ENCODE measurements around the gene TMC5. TPM values are rescaled to one million over a fixed set of nuclear protein-coding genes. Genes with fewer than 3 reads are reported as not detected.

Gene TMC5
- total and polyA plus RNA-seq, 2 donors from 2014 or later, result 1.0 to 6.6 TPM

- Histone ChIP-seq H3K27ac (ENCODE audit: low read depth in 2 of 2, low read length in 2 of 2) (no peak overlapping the region), H3K9ac (ENCODE audit: low read length in 3 of 3) (no peak overlapping the region), H3K4me1 (ENCODE audit: control insufficient read depth in 2 of 3, insufficient read depth in 2 of 3, low read depth in 1 of 3, low read length in 3 of 3) (no peaks in the 10 kb centered on the region), H3K9me3 (ENCODE audit: control insufficient read depth in 2 of 3, insufficient read depth in 1 of 3, low read length in 3 of 3) (no peaks in the 10 kb centered on the region), H3K36me3 (ENCODE audit: control insufficient read depth in 2 of 3, insufficient read depth in 3 of 3, low read length in 3 of 3) (no peaks in the 10 kb centered on the region), H3K27me3 (ENCODE audit: control insufficient read depth, insufficient read depth, low read length) (peaks cover 5% of the 10 kb centered on the region), H3K4me3 (ENCODE audit: low read length in 3 of 3) (no peak overlapping the region)
- no peak for DNase-seq
- intact Hi-C loops (cut with DNase I), result no loop called here
- TF ChIP-seq, protein P1, sequence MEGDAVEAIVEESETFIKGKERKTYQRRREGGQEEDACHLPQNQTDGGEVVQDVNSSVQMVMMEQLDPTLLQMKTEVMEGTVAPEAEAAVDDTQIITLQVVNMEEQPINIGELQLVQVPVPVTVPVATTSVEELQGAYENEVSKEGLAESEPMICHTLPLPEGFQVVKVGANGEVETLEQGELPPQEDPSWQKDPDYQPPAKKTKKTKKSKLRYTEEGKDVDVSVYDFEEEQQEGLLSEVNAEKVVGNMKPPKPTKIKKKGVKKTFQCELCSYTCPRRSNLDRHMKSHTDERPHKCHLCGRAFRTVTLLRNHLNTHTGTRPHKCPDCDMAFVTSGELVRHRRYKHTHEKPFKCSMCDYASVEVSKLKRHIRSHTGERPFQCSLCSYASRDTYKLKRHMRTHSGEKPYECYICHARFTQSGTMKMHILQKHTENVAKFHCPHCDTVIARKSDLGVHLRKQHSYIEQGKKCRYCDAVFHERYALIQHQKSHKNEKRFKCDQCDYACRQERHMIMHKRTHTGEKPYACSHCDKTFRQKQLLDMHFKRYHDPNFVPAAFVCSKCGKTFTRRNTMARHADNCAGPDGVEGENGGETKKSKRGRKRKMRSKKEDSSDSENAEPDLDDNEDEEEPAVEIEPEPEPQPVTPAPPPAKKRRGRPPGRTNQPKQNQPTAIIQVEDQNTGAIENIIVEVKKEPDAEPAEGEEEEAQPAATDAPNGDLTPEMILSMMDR (IDR thresholded peaks at IDR 0.05; ENCODE audit: borderline replicate concordance, extremely low read depth, insufficient read depth), result no peak
- no peak for FAIRE-seq
Measured at GRCh38 chr16:19415918-19416317, 1.8 kb upstream of the TMC5 start.

DNA sequence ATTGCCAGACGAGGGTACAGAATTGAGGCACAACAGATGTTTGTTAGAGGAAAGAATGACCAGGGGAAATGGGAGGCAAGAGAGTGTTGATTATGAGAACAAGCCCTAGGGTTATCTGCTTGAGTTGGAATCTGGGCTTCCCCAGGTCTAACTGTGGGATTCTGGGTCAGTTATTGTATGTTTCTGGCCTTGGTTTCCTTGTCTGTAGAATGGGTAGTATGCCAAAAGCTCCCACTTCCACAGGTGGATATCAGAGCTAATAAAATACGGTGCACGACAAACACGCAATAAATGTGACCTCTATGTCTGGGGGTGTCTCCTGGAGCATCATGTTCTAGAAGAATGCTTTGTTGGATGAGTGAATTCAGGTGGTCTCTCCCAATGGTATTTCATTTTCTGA is 517 bp downstream of the TMC5 start:
- no peak overlapping the region for H3K4me3 ChIP-seq (ENCODE audit: low read length in 3 of 3)
- TF ChIP-seq, protein P1 (IDR thresholded peaks at IDR 0.05; ENCODE audit: borderline replicate concordance, extremely low read depth, insufficient read depth), result no peak
- DNase-seq (no peak), FAIRE-seq (no peak)
- H3K9me3 ChIP-seq (ENCODE audit: control insufficient read depth in 2 of 3, insufficient read depth in 1 of 3, low read length in 3 of 3), result no peaks in the 10 kb centered on the region
- no peaks in the 10 kb centered on the region for H3K36me3 ChIP-seq (ENCODE audit: control insufficient read depth in 2 of 3, insufficient read depth in 3 of 3, low read length in 3 of 3)
- no peaks in the 10 kb centered on the region for H3K4me1 ChIP-seq (ENCODE audit: control insufficient read depth in 2 of 3, insufficient read depth in 2 of 3, low read depth in 1 of 3, low read length in 3 of 3)
- H3K27ac ChIP-seq (ENCODE audit: low read depth in 2 of 2, low read length in 2 of 2), result no peak overlapping the region
- no peaks in the 10 kb centered on the region for H3K27me3 ChIP-seq (ENCODE audit: control insufficient read depth, insufficient read depth, low read length)
- H3K9ac ChIP-seq (ENCODE audit: low read length in 3 of 3), result no peak overlapping the region
- intact Hi-C loops (cut with DNase I), result no loop called here

- no peaks in the 10 kb centered on the region for H3K36me3 ChIP-seq (ENCODE audit: control insufficient read depth in 2 of 3, insufficient read depth in 3 of 3, low read length in 3 of 3)
- no peak overlapping the region for H3K9ac ChIP-seq (ENCODE audit: low read length in 3 of 3)
- DNase-seq (no peak), FAIRE-seq (no peak)
- intact Hi-C loops (cut with DNase I), result no loop called here
- no peaks in the 10 kb centered on the region for H3K9me3 ChIP-seq (ENCODE audit: control insufficient read depth in 2 of 3, insufficient read depth in 1 of 3, low read length in 3 of 3)
- TF ChIP-seq, protein P1 (IDR thresholded peaks at IDR 0.05; ENCODE audit: borderline replicate concordance, extremely low read depth, insufficient read depth), result no peak
- no peaks in the 10 kb centered on the region for H3K27me3 ChIP-seq (ENCODE audit: control insufficient read depth, insufficient read depth, low read length)
- no peaks in the 10 kb centered on the region for H3K4me1 ChIP-seq (ENCODE audit: control insufficient read depth in 2 of 3, insufficient read depth in 2 of 3, low read depth in 1 of 3, low read length in 3 of 3)
- no peak overlapping the region for H3K4me3 ChIP-seq (ENCODE audit: low read length in 3 of 3)
- no peak overlapping the region for H3K27ac ChIP-seq (ENCODE audit: low read depth in 2 of 2, low read length in 2 of 2)
Measured at GRCh38 chr16:19419698-19420075, 2.0 kb downstream of the TMC5 start.

DNA sequence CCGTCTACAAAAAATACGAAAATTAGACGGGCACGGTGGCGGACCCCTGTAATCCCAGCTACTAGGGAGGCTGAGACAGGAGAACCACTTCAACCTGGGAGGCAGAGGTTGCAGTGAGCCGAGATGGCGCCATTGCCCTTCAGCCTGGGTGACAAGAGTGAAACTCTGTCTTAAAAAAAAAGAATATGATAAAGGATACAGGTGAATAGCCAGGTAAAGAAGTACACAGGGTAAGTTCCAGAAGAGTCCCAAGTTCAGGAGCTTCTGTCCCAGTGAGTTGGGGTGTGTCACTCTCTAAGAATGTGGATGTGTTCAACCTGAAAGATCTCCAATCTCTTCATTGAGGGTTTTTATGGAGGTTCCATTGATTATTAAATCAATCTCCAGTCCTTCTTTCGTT is 6.8 kb downstream of the TMC5 start:
- H3K27me3 ChIP-seq (ENCODE audit: control insufficient read depth, insufficient read depth, low read length), result no peaks in the 10 kb centered on the region
- H3K4me1 ChIP-seq (ENCODE audit: control insufficient read depth in 2 of 3, insufficient read depth in 2 of 3, low read depth in 1 of 3, low read length in 3 of 3), result no peaks in the 10 kb centered on the region
- FAIRE-seq, result no peak
- H3K36me3 ChIP-seq (ENCODE audit: control insufficient read depth in 2 of 3, insufficient read depth in 3 of 3, low read length in 3 of 3), result no peaks in the 10 kb centered on the region
- TF ChIP-seq, protein P1 (IDR thresholded peaks at IDR 0.05; ENCODE audit: borderline replicate concordance, extremely low read depth, insufficient read depth), result no peak
- no peaks in the 10 kb centered on the region for H3K9me3 ChIP-seq (ENCODE audit: control insufficient read depth in 2 of 3, insufficient read depth in 1 of 3, low read length in 3 of 3)
- no peak overlapping the region for H3K27ac ChIP-seq (ENCODE audit: low read depth in 2 of 2, low read length in 2 of 2)
- no peak overlapping the region for H3K4me3 ChIP-seq (ENCODE audit: low read length in 3 of 3)
- DNase-seq, result no peak
- intact Hi-C loops (cut with DNase I), result no loop called here
- no peak overlapping the region for H3K9ac ChIP-seq (ENCODE audit: low read length in 3 of 3)

All from kidney (tissue), 14 donors.